GM12873 (cell line): ENCODE results near the gene ZNRF1.

Source experiments
- CTCF ChIP-seq: IDR thresholded peaks from 2 replicates; pipeline ENCODE4 v1.5.1; 2012; ENCODE audit warnings: low read depth, mild to moderate bottlenecking, moderate library complexity, low read length, control low read depth; ENCODE audit not compliant: insufficient read depth; ENCODE audit errors: missing control alignments

ZNRF1 gene

GRCh38 chr16:75032655-75033054 is 33.8 kb downstream of the ZNRF1 start:
- no peak for TF ChIP-seq CTCF

DNA sequence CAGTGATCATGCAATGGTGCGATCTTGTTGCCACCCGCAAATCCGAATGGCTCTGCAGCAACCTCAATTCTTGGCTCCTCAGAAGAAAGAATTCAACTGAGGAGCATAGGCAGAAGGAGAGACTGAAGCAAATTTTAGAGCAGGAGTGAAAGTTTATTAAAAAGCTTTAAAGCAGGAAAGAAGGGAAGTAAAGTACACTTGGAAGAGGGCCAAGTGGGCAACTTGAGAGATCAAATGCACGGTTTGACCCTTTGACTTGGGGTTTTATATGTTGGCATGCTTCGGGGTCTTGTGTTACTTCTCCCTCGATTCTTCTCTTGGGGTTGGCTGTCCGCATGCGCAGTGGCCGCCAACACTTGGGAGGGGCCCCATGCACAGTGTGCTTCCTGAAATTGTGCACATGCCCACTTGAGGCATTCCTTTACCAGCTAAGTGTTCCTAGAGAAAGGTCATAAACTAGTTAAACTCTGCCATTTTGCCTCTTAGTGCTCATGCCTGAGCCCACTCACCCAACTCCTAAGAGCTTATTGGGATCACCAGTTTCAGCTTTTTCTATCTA is 36.7 kb downstream of the ZNRF1 start:
- TF ChIP-seq CTCF = no peak

- no peak for TF ChIP-seq CTCF
These were observed 39.4 kb downstream of the ZNRF1 start for GRCh38 chr16:75038036-75038858.

GRCh38 chr16:75039941-75040340 is 41.1 kb downstream of the ZNRF1 start:
- no peak for TF ChIP-seq CTCF

- TF ChIP-seq CTCF = no peak
These were observed 43.8 kb downstream of the ZNRF1 start for GRCh38 chr16:75042426-75043174.

DNA sequence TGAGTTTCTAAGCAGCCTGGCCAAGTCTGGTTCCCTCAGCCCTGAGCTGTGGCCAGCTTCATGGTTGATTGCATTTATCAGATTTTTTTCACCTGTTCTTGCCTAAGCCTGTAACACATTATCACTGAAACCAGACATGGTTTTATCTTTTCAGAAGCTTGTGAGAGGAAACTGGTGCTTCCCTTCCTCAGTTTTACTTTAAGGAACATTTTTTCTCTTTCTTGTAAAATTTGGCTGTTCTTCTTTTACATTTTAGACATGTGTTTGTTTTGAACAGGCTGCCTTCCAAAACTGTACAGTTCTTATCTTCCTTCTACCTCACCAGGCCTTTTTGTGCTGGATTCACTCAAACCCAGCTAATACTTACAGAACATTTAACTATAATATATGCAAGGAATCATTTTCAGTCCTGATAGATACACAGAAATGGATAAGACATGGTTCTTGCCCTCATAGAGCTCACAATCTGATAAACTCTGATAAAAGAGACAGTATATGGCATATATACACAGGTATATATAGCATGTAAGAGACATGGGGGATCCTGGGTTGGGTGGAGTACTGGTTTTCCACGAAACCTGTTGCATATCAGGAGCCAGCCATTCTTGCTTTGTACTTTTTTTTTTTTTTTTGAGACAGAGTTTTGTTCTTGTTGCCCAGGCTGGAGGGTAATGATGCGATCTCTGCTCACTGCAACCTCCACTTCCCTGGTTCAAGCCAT is 44.5 kb downstream of the ZNRF1 start:
- TF ChIP-seq CTCF = no peak
